ENCODE results near the gene ONECUT2.

DNA sequence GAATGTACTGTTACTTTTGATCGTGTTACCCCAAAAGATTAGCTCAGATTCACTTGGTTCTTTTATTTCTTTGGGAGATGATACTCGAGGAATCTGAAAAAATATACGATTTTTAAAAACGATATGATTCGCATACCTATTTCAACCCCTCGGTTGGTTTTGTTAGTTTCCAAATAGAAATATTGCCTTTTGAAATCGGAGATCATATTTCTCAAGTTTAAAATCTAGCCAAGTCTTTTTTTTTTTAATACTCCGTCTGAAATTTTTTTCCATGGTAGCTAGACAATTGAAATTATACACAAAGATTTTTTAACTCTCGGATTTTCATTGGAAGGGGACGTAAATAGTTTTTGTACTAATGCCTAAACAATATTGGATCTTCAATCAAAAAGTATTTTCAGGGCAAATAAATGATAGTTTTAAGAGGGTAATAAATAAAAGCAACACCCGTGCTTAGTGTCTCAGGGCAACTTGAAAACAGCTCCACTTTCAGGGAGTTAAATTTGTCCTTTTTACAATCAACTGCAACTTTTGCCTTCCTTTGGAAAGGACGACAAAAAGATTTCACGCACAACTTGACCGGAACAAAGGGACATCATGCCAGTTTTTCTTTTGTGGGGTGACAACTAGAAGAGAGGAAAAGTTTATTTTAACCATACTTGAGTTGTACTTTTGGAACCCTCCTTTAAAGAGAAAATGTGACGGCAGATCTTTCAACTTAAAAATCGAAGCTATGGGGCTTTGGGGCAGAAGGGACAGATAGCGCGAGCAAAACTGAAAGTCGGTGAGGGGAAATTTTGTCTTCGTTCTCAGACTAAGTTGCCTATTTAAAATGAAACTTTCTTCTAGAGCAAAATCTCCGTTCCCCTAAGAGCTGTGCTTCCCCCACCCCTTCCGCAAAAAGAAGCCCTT, 5.8 kb upstream of the ONECUT2 start:
- TF ChIP-seq HSF4 (CRISPR knock-in tag; IDR thresholded peaks at IDR 0.05; ENCODE audit: borderline replicate concordance) (no peak), TCF3 (CRISPR knock-in tag; IDR thresholded peaks at IDR 0.05) (no peak), ERF (CRISPR knock-in tag; IDR thresholded peaks at IDR 0.05) (no peak), HEY1 (CRISPR knock-in tag; IDR thresholded peaks at IDR 0.05; ENCODE audit: borderline replicate concordance) (no peak), KDM4B (IDR thresholded peaks at IDR 0.05; ENCODE audit: borderline replicate concordance in 2 of 2, low read depth in 1 of 2) (no peak)
